Activated CD4-positive, CD25-positive, alpha-beta regulatory T cell (primary cell): ENCODE results near the gene KRTAP3-1.
"Not testable (repeated sequence)": the region's sequence is repeated elsewhere in the genome, so short reads cannot be mapped to it uniquely, and the experiment has no call there.

Experiments used
- DNase-seq, 4 experiments: peaks; one replicate each; lab custom pipeline; 2025; lab: John Stamatoyannopoulos, UW

KRTAP3-1 gene

DNA sequence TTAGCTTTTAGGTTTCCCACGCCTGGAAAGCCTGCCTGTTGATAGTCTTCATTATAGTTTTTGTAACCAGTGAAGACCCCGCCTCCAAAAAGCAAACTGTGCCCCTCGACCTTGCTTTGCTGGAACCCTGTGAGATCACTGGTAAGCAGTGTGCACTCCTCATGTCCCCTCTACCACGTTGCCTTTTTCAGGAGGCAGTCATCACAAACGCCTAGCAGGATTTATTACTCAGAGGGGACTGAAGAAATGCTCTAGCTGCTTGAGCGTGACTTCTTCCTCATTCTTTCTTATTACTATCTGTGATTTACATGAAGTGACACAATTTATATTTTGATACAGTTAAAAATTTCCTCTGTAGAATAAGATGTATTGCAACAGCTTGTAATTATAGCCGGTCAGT lies 6.5 kb upstream of the KRTAP3-1 start:
- no peak for DNase-seq

DNA sequence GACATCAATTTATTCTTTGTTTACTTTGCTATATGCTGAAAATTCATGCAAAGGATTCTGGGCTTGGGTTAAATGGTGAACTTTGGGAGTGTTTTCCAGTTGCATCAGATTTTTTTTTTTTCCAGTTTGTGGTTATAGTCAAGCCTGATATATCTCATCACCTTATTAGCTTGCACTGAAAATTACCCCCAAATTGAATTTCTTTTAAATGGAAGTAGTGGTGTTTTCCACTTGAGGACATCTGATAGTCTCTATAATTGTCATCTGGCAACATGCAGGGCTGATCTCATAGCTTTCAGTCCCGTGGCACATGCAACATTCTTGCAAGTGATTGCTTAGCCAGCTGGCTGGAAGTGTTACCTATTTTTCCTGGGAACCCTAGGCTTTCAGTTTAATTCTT lies 4.7 kb upstream of the KRTAP3-1 start:
- DNase-seq: no peak

DNA sequence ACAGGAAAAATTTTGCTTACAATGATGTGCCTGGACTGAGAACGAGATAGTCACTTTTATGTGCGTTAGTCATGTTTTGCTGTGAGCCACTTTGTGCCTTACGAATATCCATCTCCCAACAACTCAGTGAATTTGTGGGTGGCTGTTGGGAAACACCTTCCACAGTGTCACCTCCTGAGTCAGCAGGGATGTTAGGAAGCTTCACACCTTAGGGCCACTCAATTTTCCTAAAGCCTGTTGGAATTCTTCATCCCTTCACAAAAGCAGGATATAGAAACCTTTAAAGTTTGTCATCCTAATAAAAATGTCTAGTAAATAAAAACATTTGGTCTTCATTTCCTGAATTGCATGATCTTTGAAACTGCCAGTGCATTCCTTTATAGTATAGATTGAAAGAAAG lies 4.3 kb upstream of the KRTAP3-1 start:
- no peak for DNase-seq

DNA sequence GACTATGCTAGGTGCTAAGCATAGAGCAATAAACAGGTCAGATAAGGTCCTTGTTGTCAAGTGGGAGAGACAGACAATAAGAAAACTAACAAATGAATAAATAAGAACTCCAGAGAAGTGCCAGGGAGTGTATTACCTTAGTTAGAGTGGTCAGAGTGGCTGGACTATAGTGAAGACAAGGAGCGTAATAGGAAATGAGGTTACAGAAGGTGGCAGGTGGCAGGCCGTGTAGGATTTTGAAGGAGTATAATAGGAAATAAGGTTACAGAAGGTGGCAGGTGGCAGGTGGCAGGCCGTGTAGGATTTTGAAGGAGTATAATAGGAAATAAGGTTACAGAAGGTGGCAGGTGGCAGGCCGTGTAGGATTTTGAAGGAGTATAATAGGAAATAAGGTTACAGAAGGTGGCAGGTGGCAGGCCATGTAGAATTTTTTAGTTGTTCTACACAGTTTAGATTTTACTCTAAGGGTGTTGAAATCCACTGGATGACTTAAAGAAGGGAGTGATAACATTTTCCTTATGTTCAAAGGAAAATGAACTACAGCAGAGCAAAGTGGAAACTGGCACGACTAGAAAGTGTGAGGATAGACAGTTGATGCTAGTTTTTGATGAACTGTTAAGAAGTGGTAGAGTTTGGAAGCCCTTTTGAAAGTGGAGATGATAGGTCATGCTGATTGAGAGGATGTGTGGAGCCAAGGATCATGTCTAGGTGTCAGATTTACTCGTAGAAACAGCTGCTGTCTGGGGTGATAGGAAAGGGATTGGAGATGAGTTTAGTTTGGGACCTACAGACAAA lies 3.6 kb upstream of the KRTAP3-1 start:
- no peak for DNase-seq

DNA sequence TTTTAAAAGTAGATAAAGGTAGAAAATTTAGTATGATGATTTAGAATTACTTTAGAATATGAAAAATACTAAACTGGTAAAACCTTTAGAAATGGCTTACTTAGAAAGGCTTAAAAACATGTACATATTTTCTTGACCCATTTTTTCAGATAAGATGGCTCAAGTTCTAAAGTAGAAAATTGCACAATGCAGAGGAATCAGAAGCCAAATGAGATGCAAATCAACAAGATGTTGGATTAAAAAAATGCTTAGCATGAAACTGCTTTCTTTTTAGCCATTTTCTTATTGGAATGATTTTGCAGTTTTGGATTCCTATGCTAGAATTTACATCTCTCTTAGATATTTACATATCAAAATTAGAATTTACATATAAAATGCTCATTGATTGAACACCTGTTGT lies 1.5 kb upstream of the KRTAP3-1 start:
- no peak for DNase-seq

DNA sequence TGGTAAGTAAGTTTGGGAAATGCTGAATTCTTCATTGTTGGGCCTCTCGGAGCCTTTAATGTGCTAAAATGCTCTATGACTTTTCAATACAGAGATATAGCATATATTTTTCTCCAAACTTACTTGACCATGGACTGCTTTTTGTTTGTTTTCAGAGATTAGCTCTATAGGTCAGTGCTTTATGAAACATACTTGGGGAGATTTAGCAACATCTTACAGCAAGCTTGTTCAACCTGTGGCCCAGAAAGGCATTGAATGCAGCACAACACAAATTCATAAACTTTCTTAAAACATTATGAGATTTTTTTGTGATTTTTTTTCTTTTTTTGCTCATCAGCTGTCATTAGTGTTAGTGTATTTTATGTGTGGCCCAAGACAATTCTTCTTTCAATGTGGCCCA lies 1.0 kb upstream of the KRTAP3-1 start:
- no peak for DNase-seq

DNA sequence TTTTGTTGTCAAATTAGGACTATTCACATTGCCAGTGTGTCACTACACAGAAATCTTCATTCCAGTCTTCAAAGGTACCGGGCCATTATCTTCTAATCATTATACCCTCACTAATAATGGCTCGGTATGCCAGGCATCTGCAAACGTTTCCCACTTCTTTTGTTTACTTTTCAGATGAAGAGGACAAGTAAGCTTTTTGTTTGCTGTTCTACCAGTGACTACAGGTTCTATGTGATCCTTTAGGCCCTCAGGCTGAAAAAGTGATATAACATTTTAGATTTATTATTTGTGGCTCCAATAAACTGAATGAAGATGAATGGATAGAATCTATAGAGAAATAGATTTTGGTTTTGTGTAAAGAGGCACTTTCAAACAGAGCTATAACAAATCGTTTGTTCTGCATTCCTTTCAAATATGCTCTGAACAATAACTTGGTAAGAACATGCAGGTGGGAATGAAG lies 403 bp upstream of the KRTAP3-1 start:
- DNase-seq: no peak

DNA sequence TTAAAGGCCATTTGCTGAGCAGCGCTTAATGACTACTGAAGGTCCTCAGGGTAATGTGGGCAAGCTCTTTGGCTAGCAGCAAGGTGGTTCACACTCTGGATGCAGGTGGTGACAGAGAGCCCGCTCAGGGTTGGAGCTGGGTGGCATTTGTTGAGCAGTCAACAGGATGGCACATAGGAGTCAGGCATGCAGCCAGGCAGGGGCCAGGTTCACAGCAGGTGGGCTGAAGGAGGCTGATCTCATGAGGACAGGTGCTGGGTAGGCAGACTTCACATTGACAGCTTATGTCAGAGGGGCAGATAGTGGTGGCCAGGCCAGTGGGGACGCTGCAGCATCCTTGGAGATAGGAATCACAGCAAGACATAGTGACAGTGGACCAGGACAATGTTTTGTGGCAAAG lies 4.5 kb downstream of the KRTAP3-1 start:
- DNase-seq: no peak

DNA sequence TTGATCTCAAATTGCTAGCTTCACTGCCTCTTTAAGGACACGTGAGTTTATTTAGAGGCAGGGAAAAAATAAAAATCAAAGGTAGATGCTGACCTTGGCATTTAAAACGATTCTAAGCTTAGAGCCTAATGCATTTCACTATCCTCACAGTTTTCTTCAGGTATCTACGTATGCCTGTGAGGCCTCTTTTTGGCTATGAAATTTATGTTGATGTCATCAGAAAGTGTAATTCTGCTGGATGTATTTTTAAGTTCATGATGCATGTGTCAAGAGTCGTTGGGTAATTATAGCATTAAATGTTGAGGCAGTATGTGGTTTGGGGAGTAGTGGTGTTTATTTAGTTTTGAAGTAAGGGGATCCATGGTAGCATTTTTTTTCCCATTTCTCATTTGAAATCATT lies 5.0 kb downstream of the KRTAP3-1 start:
- DNase-seq: no peak

DNA sequence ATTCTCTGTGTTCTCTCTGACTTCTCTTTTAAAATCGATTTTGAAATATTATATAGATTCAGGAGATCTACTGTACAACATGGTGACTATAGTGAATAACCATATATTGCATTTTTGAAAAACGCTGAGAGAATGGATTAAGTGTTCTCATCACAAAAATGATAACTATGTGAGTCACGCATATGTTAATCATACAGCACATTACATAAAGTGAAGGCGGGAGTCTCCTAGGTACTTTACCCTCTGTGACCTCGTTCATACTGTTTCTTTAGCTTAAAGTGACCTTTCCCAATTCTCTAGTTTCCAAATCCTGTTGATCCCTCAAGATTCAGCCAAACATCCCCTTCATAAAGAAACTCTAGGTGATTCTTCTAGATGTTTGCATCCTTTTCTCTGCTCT lies 6.1 kb downstream of the KRTAP3-1 start:
- no peak for DNase-seq

DNA sequence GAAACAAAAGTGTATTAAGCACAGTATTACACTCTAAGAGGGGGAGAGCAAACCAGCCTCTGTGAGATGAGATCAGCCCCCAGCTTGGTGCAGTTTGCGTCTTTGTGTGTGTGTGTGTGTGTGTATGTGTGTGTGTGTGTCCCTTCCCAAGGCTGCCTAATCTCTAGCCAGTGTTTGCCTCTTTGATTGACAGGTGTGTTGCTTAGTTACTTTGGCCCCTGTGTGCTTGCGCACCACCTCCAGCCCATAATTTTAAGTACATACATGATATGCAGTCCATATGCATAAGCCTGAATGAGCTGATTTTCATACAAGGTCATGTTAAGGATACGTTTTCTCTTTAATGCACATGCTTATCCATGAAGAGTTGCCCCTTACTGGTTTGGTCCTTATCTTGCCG lies 7.1 kb downstream of the KRTAP3-1 start:
- no peak for DNase-seq

DNA sequence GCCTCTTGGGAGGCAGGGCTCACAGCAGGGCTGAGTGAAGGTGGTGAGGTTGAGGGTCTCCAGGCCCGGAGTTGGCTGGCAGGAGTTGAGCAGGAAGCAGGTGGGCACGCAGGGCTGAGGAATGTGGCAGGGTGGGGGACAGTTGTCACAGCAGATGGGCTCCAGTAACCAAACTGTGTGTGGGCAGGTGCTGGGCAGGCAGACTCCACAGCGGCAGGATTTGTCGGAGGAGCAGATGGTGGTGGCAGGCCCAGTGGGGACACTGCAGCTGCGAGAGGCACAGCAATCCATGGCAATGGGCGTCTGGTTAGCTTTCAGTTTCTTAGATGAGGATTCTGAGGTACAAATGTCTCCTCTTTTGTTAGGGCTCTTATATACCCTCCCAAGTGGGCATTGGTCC lies 9.4 kb downstream of the KRTAP3-1 start, which contains the start of gene KRTAP3-2:
TSS of gene KRTAP3-2 (minus strand) at position 344 of the 400 bp plus-strand sequence. CDS start at position 291, 53 bp downstream.
- DNase-seq: not testable (repeated sequence)

DNA sequence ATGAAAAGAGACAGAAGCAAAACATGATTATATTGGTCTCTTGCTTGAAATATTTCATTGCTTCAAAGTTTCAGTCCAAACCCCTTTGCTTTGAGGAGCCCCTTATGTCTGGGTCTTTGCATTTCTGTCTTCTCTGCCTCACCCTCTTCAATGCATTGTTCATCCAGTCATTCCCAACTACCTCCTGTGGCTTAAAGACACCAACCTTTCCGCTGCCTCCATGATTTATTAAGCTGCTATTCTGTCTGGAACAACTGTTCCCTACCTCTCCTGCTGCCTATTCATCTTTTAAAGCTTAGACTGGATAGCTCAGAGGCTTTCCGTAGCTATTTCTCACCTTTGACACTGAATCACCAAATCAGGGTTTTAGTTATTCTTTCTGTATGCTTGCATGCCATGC lies 11.6 kb downstream of the KRTAP3-1 start:
- DNase-seq: no peak

DNA sequence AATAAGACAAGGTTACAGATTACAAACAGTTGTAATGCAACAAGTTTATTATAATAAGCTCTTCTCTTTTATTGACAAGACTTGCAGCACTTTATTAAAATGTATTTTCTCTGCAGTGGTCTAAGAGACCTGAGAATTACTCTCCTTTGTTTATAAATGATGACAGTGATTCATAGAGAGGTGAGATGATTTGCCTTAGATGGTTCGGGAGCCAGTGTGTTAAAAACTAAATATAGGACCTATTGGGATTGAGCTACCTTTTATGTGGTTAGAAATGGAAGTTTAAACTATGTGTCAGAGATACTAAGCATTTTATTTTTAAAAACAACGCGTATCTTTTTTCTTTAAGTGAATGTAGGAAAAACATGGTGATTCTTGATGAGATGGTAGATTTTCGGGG lies 12.1 kb downstream of the KRTAP3-1 start:
- no peak for DNase-seq

DNA sequence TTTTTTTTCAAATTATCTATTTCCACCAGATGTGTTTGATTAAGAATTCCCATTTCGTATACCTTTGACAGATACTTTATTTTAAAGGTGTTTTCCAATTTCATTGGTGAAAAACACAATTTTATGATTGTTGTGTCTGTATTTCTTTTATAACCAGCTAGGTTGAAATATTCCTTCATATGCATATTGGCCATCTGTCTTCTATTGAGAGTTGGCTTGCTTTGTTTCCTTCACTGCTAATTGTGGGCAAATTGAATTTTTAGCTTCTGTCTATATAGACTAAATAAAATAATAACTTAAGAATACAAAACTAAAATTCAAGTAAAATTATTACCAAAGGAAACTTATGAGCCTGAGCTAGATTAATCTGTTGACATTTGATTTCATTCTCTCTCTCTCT lies 13.8 kb downstream of the KRTAP3-1 start:
- no peak for DNase-seq

DNA sequence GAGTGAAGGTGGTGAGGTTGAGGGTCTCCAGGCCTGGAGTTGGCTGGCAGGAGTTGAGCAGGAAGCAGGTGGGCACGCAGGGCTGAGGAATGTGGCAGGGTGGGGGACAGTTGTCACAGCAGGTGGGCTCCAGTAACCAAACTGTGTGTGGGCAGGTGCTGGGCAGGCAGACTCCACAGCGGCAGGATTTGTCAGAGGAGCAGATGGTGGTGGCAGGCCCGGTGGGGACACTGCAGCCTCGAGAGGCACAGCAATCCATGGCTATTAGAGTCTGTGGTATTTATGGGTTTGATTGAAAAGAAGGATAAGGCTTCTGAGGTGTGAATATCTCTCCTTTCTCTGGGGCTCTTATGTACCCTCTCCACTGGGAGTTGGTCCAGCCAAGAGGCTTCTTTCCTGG lies 15.1 kb downstream of the KRTAP3-1 start, which contains the start of gene KRTAP3-3:
TSS of gene KRTAP3-3 (minus strand) at position 326 of the 400 bp plus-strand sequence. CDS start at position 259, 67 bp downstream.
- DNase-seq: no peak

DNA sequence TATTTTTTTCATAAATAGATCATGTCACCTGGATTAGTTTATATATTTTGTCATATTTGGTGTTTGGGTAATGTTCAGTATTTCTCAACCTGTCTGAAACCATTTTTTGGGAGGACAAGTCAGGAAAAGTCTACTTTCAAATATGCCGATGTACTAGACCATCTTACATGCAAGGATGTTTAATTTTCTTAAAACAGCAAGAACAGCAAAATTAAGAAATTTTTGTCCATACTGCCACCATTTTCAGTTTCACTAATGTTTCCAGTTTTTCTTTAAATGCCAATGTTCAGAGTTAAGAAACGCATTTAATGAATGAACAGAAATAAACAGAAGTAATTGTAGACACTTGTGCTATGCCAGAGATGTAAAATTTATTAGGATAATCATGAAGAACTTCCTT lies 15.8 kb downstream of the KRTAP3-1 start:
- DNase-seq: no peak

DNA sequence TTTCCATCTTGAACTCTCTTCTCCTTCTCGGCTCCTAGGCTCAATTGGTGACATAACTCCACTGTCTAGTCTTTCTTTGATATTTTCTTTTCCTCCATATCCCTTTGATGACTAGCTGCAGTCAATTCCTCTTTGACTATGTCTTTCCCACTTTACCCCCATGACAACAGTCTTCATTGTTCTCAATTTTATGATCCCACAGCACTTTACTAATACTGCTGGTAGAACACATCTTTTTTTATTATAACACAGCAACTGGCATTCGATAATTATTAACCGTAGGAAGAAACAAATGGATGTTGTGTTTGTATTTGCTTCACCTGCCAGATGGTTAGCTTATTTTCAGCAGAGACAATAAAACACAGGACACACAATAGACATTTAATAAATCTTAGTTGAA lies 16.3 kb downstream of the KRTAP3-1 start:
- DNase-seq: no peak

DNA sequence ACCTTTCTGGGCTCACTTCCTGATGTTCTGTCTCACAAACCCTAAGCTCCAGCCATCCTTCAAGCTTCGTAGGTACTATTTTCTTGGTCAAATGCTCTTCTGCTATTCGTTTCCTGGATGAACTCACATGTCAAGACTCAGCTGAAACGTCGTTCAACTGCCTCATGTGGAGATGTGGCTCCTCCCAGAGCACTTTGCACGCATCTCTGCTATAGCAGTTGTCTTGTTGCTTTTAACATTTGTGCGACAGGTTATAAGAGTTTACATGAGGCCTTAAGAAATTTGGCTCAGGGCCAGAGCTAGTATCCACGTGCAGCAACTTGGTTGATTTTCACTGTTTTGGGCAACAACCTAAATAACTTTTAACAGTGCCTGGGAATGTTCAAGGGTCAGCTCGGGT lies 22.0 kb downstream of the KRTAP3-1 start:
- DNase-seq: no peak

DNA sequence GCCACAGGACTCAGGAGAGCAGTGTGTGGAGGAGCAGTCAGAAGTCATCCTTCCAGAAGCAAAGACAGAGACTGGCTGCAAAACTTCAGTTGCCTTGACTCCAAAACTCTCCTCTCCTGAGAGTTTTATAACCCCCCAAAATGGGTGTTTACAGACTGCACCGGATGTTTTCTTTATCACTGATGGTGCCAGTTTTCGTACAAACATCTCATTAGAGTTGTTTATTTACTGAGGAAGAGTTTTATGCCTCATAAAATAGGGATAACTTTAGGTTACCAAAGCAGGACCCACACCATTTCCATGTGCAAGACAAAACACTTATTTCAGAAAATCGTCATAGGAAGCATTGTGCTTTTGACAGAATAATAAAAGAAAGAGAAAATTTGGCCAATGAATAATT lies 24.7 kb downstream of the KRTAP3-1 start, which contains the start of gene KRT40:
TSS of gene KRT40 (minus strand) at position 101 of the 400 bp plus-strand sequence. CDS start at position 48, 53 bp downstream.
- DNase-seq: no peak

DNA sequence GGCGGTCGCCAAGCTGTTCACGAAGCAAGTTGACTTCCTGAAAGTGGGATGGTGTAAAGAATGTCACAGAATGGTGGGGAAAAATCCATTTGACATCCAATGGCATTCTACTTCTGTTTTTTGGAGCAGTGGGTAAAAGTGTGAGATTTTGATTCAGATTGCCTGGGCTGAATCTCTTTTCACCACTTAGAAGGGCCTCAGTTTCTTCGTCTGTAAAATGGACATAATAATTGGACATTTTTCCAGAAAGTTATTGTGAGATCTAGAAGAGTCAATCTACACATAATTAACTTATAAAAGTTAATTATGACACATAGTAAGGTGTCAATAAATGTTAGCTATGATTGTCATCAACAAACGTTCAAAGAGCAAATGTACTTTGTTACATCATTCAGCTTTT lies 27.8 kb downstream of the KRTAP3-1 start:
- no peak for DNase-seq

DNA sequence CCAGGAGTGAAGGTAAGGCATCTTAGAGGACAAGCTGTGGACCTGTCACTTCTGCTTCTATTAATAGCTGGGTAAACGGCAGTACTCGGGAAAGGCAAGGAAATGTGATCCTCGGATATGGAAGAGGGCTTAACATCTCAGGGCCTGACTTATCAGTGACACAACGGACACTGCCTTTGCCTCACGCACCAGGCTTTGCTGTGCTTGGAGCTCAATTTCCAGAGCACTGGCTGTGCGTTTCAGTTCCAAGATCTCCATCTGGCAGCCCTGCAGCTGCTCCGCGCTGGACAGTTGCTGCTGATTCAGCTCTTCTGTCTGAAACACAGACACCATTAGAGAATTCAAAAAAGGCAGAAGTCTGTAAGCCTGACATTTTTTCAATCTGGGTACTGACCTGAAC lies 28.3 kb downstream of the KRTAP3-1 start:
- no peak for DNase-seq

DNA sequence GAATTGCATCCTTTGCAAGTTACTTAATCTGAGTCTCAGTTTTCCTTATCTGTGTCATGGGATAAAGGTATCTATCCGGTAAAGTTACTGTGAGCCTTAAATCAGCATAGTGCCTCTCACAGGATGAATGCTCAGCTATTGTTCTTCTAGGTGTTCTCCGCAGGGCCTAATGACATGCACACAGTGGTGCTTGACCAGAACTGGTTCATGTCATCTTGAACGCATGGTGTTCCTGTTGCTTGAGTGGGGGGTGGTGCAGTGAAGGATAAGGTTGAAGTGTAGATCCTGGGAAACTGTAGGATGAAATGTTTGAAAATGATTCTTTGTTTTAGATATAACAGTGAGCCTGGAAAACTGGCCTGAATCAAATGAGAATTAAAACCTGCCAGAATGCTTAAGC lies 28.8 kb downstream of the KRTAP3-1 start:
- no peak for DNase-seq
